IPS-NIHi7 (cell line): ENCODE measurements around the gene EMC8.
"Not testable (repeated sequence)": the region's sequence is repeated elsewhere in the genome, so short reads cannot be mapped to it uniquely, and the experiment has no call there.

Experiments used
- DNase-seq: peaks from one replicate; pipeline ENCODE4 v3.0.0; 2012; ENCODE audit warnings: mixed read lengths; ENCODE audit errors: extremely low spot score

The EMC8 gene

DNA sequence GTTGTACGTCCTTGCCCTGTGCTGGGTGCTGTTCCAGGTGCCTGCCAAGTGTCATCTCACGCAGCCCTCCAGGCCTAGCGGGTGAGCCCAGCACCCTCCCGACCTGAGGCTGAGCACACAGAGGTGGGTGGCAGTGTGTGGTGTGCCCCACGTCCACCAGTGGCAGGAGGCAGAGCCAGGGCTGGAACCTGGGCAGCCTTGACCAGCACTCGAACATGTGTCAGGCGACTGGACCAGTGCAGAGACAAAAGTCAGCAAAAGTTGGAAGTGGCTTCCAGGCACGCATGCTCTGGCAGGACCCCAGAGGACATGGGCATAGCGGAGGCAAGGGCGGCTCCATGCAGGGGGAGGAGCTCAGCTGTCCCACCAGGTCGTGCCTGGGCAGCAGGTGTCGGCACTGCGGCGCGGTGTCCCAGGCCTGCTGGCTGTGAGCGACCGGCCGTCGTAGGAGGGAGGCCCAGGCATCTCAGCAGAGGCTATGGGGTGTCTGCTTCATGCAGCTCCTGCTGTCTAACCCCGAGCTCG is 35.9 kb upstream of the EMC8 start:
- DNase-seq: no peak

DNA sequence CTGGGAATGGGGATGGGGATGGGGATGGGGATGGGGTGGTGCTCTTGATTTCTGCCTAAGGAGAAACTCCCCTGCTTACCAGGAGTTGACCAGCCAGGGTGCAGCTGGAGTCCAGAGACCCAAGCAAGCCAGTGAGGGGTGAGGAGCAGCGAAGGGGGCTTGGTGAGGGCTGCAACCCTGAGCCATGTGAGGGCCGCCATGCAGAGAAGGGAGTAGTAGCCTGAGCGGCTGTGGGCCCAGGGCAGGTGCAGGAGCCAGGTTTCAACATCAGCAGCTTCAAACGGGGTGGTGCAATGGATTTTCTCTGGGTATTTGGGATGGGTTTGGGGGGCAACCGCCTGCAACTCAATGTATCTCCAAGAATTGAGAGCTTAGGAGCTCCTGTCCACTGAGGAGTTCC is 35.4 kb upstream of the EMC8 start:
- DNase-seq: no peak

DNA sequence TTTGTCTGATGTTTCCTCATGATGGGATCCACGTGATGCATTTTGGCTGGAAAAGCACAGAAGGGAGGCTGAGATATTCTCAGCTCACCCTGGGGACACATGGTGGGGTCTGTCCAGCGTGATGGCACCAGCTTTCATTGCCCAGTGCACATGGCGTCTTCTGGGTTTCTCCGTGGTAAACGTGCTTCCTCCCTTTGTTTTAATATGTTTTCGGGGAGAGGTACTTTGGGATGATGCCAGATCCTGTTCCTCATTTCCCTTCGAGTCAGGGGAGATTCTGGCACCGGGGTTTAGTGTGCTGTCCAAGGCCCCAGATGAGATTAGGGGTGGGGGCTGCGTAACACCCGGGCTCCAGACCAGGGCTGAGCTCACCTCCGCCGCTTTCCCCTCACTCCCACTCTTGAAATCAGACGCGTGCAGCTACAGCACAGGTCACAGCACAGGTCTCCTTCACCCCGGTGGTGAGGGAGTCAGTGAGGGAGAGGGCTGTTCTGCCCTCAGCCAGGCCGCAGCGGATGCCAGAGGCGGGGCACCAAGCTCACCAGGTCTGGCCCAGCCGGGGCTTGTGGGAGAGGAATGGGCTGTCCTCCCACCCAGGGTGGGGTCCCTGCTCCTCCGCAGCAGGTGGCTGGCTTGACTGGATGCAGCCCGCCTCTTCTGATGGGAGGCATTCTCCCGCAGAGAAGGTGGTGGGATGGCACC is 34.0 kb upstream of the EMC8 start:
- no peak for DNase-seq

DNA sequence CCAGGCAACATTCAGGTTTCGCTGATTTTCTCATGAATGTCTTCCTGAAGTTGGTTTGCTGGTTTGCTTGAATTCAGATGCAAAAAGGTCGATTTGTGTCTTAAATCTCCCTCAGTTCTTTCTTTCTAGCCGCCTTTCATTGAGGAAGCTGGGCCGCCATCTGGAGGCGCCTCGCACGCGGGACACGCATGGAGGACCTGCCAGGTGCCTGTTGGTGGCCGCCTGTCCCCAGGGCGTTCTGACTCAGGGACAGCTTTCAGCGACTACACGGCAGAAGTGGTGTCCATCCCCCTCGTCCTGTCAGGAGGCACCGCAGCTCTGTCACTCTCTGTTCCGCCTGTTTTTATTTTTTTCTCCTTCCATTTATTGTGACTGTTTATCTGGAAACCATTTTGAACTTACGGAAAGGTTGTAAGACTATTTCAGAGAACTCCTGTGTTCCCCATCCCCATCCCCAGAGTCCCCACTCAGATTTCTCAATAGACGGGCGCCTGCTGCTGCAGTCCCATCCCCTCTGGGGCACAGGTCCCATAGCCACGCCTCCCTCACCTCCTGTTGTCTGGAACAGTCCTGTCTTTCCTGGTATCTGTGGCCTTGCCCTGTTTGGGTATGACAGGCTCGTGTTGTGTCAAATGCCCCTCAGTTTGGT is 33.4 kb upstream of the EMC8 start:
- no peak for DNase-seq

DNA sequence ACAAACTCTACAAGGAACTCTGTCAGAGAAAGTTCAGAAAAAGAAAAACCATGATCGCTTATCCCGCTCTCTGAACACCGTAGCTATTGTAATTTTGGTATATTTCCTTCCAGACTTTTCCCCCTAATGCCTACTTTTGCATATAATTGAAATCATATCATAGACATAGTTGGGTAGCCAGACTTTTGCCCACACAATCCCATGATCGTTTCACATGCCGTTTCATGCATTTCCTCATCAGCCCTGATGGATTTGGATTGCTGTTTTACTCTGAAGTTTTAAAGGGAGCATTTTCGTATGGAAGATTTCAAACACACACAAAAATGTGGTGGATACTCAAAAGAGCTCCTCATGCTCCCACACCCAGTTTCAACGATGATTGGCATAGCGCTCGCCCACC is 31.5 kb upstream of the EMC8 start:
- no peak for DNase-seq

DNA sequence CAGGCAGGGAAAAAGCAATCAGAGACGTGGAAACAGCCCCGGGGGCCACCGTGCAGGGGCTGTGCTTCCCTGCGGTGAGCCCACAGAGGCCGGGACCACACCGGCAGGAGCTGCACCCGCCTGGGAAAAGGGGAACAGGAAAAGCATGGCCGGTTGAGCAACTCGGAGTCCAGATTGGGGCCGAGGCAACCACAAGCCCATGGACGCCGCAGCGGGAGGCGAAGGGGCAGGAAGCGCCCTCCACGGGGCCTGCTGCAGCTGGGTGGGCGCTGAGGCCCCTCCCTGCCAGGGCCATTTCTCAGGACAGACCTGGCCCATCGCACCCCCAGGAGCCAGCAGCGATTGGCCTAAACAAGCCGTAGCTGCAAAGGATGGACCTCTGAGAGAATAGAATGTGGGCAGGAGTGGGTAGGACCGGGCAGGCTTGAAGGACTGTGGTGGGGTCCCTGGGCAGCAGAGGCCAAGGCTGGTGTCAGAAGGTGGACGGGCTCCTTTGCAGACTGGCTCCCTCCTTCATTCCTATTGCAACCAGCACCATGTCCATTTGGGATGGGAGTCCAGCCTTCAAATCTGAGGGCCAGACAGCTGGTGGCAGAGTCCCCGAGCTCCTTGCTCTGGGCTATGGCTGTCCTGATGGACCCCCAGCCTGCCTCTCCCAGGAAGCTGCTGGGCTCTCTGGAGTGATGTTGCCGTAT is 30.6 kb upstream of the EMC8 start:
- no peak for DNase-seq

DNA sequence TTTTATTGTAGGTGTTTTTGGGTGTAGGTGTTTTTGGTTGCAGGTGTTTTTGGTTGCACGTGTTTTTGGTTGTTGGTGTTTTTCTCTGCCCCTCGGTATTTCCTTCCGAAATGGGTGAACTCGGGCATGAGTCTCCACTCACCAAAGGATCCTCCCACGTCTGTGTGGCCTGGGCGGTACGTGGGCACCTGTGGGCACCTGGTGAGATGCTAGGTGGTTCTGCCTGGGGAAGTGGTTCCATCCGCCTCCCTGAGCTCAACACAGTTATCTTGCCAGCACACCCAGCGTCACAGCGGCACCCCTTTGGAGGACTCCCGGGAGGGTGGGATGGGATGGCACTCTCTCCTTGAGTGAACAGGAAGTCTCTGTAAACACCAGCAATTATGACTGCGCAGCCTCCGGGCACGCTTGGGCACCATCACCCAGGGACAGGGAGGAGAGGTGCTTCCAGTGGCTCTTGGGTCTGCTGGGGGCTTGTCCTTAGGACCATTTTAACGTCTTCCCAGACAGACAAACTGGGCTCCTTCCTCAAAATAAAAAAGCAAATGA is 29.9 kb upstream of the EMC8 start:
- no peak for DNase-seq

DNA sequence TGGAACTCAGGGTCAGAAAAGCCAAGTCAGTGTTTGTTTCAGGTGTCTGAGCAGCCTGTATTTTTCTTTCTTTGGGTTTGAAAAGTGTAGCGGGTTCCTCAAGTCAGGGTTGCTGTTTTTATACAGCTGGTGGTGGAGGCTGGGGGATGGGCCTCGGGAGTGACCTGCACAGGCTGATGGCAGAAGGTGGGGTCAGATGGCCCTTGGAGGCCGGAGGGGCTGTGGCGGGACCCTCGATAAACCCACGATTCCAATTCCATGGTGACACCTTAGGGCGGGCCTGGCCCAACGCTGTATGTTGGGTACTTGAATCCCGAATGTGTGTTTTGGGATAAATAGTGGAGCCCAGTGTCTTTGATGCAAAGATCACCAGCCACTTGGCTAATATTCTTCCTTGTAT is 28.8 kb upstream of the EMC8 start:
- DNase-seq: no peak

DNA sequence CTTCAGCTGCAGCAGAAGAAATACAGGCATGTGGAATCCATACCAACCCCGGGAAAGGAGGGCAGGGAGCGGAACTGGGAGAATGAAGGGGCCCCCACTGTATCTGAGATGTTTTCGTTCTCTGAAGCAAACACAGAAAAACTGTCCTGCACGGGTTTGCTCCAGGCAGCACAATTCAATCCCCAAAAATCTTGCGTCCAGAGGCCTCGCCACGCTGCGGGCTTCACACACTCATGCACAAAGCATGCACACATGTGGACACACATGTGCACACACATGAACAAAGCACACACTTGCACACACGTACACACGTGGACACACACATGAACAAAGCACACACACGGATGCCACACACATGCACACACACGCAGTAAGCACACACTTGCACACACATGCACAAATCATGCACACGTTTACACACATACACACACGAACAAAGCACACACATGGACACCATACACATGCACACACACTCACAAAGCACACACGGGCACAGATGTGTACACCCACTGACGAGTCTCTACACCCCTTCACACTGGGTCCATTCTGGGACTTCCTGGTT is 27.4 kb upstream of the EMC8 start:
- no peak for DNase-seq

DNA sequence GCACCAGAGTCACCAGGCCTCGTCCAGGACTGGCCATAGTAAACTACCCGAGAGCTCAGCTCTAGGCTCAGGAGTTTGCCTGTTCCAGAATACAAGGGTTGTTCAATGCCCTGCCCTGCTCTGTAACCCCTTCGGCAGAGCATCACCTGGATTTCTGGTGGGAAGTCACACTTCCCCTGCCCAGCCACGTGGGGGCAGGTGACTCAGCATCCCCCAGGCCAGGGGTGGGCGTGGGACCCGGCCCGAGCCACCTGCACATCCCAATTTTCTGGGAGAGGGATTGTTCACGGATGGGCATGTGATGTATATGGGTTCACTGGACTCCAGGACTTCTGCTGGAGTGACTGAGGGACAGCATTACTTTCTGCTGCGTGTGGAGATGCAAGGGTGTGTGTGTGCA is 26.0 kb upstream of the EMC8 start:
- peak; percentile 56 for DNase-seq

DNA sequence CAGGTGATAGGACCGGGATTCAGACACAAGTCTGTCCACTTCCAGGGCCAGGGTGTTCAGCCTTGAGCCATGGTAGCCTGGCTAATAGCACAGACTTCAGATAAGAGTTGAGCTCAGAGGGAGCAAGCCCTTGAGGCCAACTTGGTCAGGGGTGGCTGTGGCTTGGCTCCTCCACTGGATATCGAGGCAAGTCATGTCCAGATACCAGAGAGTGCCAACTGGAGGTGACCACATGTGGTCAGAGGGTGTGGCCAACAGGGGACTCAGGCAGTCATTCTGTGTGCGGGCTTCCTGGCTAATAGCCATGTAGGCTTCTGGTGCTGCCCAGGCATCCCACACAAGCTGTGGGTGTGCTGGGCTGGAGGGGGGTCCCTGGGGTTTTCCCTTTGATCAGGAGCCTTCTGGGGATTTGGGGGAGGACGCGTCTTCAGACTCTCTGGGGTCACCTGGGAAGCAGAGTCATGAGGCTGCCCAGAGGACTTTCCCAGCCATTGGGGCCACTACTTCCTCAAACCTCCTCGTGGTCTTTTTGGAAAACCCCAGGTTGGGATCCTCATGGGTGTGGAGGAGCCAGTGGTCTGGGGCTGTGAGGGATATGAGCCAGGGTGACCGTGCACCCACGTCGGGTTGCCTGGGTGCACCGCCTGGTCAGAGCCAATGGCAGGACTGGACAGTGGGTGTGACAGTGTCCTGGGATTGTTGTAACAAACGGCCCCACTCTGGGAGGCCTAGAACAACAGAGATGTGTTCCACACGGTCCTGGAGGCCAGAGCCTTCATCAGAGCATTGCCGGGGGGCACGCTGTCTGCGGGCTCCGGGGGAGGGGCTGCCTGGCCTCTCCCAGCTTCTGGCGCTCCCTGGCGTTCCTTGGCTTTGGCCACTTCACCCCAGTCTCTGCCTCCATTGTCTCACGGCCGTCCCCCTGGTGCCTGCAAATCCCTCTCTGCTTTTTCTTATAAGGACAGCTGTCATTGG is 25.1 kb upstream of the EMC8 start:
- no peak for DNase-seq

DNA sequence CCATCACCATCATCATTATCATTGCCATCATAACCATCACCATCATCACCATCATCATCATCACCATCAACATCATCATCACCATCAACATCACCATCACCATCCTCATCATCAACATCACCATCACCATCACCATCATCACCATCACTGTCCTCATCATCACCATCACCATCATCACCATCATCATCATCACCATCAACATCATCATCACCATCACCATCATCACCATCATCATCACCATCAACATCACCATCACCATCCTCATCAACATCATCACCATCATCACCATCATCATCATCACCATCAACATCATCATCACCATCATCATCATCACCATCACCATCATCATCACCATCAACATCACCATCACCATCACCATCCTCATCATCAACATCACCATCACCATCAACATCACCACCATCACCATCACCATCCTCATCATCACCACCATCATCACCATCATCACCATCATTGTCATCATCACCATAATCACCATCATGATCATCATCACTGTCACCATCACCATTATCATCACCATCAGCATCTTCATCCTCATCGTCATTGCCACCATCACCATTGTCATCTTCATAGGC is 24.1 kb upstream of the EMC8 start:
- DNase-seq: no peak

DNA sequence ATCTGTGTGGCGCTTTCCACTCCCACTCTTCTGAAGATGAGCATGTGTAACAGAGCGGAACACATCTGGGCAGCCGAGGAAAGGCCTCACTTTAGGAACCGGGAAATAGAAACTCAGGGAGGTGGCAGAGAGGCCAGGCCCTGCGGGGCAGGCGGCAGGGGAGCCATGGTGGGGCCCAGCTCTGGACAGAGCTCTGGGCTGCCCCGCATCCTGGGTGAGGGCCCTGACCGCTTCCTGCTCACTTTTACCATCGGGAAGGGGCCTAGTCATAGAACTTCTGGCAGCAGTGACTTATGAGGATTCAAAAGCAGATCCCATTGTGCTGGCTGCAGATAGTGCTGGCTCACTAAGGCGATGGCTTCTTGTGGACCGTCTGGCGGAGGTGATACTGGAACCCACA is 22.8 kb upstream of the EMC8 start:
- DNase-seq: no peak

DNA sequence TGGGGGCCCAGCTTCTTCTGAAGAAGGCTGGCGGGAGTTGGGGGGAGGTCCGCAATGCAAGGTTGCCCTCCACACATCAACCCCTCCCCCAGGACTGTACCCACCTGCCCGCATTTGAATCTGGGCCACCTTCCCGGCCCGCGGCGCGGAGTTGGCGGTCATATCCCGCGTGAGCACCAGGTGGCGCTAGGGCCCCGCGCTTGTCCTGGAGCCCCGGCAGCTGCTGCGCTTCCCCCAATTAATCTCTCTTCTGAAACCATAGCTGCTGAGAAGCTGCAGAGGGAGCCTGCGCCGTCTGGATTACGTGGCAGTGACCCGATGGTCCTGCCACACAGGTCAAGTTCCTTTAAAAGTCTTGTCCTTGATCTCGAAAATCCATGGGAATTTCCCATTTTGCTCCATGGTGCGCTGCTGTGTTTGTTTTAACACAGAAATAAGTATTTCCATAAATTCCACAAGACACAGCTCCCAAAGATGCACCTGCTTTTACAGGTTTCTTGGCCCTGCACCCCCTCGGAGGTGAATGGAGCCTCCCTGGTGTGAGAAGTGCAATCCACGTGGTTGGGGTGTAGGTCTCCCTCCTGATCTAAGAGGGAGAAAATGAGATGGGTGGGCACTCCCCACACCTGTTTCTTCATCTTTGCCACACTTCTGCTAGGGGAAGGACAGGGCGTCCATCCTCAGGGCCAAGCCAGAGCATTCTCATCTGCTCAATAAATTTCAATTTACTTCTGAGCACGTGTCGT is 22.2 kb upstream of the EMC8 start:
- DNase-seq: peak; percentile 95

DNA sequence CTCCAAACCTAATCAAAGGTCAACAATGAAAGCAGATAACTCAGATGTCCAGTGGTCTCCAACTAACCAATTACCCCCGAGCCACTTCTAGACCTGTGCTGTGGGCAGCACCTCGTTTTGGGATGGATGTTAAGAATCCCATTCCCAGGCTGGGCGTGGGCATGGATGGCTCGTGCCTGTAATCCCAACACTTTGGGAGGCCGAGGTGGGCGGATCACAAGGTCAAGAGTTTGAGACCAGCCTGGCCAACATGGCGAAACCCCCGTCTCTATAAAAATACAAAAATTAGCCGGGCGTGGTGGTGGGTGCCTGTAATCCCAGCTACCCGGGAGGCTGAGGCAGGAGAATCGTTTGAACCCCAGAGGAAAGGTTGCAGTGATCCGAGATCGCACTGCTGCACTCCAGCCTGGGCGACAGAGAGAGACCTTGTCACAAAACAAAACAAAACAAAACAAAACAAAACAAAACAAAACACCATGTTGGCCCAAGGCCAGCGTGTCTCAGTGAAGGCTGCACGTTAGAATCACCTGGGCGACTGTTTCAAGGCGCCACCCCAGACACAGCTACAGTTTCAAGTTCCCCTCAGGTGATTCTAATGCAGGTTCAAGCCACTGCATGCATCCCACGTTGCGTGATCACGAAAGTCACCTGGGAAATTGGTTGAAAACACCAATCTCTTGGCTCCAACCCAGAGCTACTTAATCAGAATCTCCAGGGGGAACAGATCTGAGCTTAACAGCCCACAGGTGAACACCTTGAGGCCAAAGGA is 21.4 kb upstream of the EMC8 start:
- DNase-seq: no peak

DNA sequence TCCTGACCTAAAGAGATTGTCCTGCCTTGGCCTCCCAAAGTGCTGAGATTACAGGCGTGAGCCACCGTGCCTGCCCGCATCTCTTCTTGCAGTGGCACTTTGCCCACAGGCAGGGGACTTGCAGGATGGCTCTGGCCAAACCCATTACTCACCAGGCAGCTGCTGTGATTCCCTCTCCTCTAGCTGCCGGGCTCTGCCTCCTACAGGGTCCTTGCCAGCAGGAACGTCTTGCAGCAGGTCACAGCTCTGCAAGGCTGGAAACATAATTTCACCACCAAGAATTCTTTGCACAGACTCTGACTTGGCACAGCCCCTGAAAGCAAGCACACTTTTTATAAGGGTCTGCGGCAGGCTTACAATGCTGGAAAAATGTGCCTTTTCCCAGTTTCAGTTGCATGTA is 20.4 kb upstream of the EMC8 start:
- DNase-seq: no peak

DNA sequence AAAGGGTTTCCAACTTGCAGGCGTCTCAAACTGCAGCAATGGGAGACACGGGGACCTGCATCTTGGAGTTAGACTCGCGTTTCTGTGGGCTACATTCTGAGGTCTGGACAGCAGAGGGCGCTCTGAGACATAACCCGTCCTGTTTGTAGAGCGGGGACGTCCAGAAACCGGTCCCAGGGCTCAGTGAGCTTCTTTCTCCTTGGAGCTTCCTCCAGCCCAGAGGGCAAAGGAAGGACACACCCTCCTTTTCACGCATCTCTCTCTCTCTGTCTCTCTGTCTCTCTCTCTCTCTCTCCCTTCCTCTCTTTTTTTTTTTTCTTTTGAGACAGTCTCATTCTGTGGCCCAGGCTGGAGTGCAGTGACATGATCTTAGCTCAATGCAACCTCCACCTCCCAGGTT is 19.9 kb upstream of the EMC8 start:
- peak; percentile 92 for DNase-seq

DNA sequence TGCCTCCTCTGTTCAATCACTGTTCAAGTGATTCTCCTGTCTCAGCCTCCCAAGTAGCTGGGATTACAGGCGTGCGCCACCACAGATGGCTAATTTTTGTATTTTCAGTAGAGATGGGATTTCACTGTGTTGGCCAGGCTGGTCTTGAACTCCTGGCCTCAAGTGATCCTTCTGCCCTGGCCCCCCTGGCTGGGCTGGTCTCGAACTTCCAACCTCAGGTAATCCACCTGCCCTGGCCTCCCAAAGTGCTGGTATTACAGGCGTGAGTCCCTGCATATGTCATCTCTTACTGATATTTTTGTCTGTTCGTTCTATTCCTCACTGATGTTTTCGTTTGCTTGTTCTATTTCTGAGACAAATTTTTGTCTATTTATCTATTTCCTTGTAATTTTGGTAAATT is 17.9 kb upstream of the EMC8 start:
- not testable (repeated sequence) for DNase-seq

DNA sequence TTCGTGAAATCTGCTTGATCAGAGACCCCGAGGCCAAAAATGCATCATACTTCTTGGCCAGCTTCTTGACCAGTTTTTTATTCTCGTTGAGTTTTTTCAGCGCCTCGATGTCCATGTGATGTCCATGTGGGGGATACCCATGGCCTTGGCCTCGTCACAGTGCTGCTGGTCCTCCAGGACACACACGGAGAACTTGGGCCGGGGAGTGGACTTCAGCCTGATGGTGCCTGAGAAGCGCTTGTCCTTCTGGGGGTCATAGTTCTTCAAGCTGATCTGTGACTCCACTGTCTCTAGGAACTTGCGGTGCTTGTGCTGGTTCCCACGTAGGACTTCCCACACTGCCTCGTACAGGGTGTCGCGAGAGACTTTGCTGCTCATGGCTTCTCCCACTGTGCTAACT is 16.8 kb upstream of the EMC8 start:
- DNase-seq: no peak
